A549 treated with CORT108297 at 1 μM for 4 hours (cell line): ENCODE results near the gene LRRC14B. TPM values are rescaled to one million over a fixed set of nuclear protein-coding genes. Genes with fewer than 3 reads are reported as not detected.

Source experiments
- total RNA-seq: library from RNA; stranded (reverse); fragments of 200-300 nt; extraction: Qiagen RNA extraction; gene quantifications from 5 replicates; pipeline ENCODE4 v1.2.3, GENCODE V29; 2022

Gene LRRC14B
- not detected in 5 replicates for total RNA-seq

GRCh38 chr5:191036-191948 lies at the start of gene LRRC14B:
Gene LRRC14B (plus strand): TSS chr5:191495. CDS start chr5:191539, 44 bp downstream.

GRCh38 chr5:217494-218456 lies 26.5 kb downstream of the LRRC14B start, which contains the start of the genes CCDC127 and SDHA:
Gene CCDC127 (minus strand): TSS chr5:218153. CDS start chr5:216849, 1,304 bp downstream.
Gene SDHA (plus strand): TSS chr5:218320. CDS start chr5:218356, 36 bp downstream.

Other genes starting within 250 kb of the LRRC14B start
- 0.45 to 1.1 TPM (median 1.1 TPM) in 5 replicates for gene PLEKHG4B, start 99.3 kb upstream of the LRRC14B start, total RNA-seq
- gene CCDC127, start 26.7 kb downstream of the LRRC14B start, total RNA-seq: 6.0 to 7.2 TPM (median 6.8 TPM) in 5 replicates
- 99.7 to 124 TPM (median 119 TPM) in 5 replicates for gene SDHA, start 26.8 kb downstream of the LRRC14B start, total RNA-seq
- gene PDCD6, start 80.2 kb downstream of the LRRC14B start, total RNA-seq: 164 to 201 TPM (median 188 TPM) in 5 replicates
- gene AHRR, start 130.2 kb downstream of the LRRC14B start, total RNA-seq: 2.8 to 4.1 TPM (median 3.8 TPM) in 5 replicates